Body of pancreas (tissue), 4 donors: Measurements from ENCODE around the gene RBP3. TPM values are rescaled to one million over a fixed set of nuclear protein-coding genes. Genes with fewer than 3 reads are reported as not detected.

Experiments used
- ATAC-seq: fragments of 150-250 bp; one replicate; pipeline ENCODE4 v1.9.1; 2016
- DNase-seq, 4 donors: peaks; one replicate each; pipeline ENCODE4 v3.0.0-alpha.2; 2019
- H3K27ac ChIP-seq, 4 donors: fragments of 200-600 bp; sonication (generic); 1 replicate in 3 of 4; 2 replicates in 1 of 4; pipeline versions ENCODE4 v1.5.1 to v1.6.1; 2016 to 2019; ENCODE audit warnings: mild to moderate bottlenecking in 1 of 4, mixed read lengths in 1 of 4, moderate library complexity in 1 of 4
- H3K27me3 ChIP-seq, 2 donors: fragments of 200-600 bp; sonication (generic); one replicate each; pipeline ENCODE4 v1.6.0; 2016; ENCODE audit warnings: mild to moderate bottlenecking in 1 of 2
- H3K36me3 ChIP-seq, 2 donors: fragments of 200-600 bp; sonication (generic); replicated peaks in 1 of 2; 2 replicates each; pipeline ENCODE4 v1.5.1; 2016; ENCODE audit warnings: low read depth in 2 of 2; ENCODE audit not compliant: insufficient read depth in 1 of 2
- H3K4me1 ChIP-seq: fragments of 200-600 bp; sonication (generic); one replicate; pipeline ENCODE4 v1.6.0; 2016
- H3K4me3 ChIP-seq, 2 donors: fragments of 200-600 bp; sonication (generic); 1 replicate in 1 of 2; 2 replicates in 1 of 2; pipeline ENCODE4 v1.5.1; 2016 to 2019
- H3K9me3 ChIP-seq, 3 donors: fragments of 200-600 bp; sonication (generic); 1 replicate in 2 of 3; 2 replicates in 1 of 3; pipeline ENCODE4 v1.5.1; 2016
- CTCF ChIP-seq, 7 experiments: fragments of 450-650 bp in 4 of 7; fragments of 200-600 bp in 3 of 7; sonication (generic) in 3 of 7; IDR thresholded peaks; one replicate each; pipeline ENCODE4 v1.5.1; 2016 to 2019; ENCODE audit warnings: antibody characterized with exemption in 7 of 7
- POLR2A ChIP-seq, 3 donors: fragments of 450-650 bp; IDR thresholded peaks; one replicate each; pipeline ENCODE4 v1.6.1; 2016; ENCODE audit warnings: antibody characterized with exemption in 3 of 3, mild to moderate bottlenecking in 2 of 3
- WGBS, 2 donors: methylation state at CpG; one replicate each; pipeline ENCODE4 v1.1.5; 2017; 5-methylcytosine and 5-hydroxymethylcytosine counted together
- intact Hi-C: fragments of 100-400 bp; cut with DNase I; formaldehyde crosslinking; loops from one replicate; pipeline ENCODE4 v1.15.1; 2023
- total RNA-seq, 2 donors: library from RNA; depleted of rRNA; stranded (reverse); fragments of >200 nt; gene quantifications; one replicate each; pipeline ENCODE4 v1.1.0, GENCODE V29; 2016

RBP3 gene
- total RNA-seq, 2 donors from 2014 or later, result not detected

- H3K36me3 ChIP-seq, result no peaks in the 10 kb centered on the region
- no peaks in the 10 kb centered on the region for H3K9me3 ChIP-seq
- H3K27ac ChIP-seq, result no peak overlapping the region
- DNase-seq (no peak), ATAC-seq (no peak)
- intact Hi-C loops, result no loop called here
- TF ChIP-seq POLR2A (IDR thresholded peaks at IDR 0.05) (no peak), CTCF (IDR thresholded peaks at IDR 0.05) (no peak)
- H3K4me1 ChIP-seq, result no peaks in the 10 kb centered on the region
- H3K4me3 ChIP-seq, result no peak overlapping the region
- H3K27me3 ChIP-seq, result no peaks in the 10 kb centered on the region
Observed at GRCh38 chr10:47396311-47396717, 48.2 kb downstream of the RBP3 start.

GRCh38 chr10:47397256-47397655 lies 49.1 kb downstream of the RBP3 start:
- Histone ChIP-seq H3K4me1 (no peaks in the 10 kb centered on the region), H3K9me3 (no peaks in the 10 kb centered on the region), H3K27ac (no peak overlapping the region), H3K36me3 (no peaks in the 10 kb centered on the region), H3K4me3 (no peak overlapping the region), H3K27me3 (no peaks in the 10 kb centered on the region)
- no peak for ATAC-seq
- intact Hi-C loops, result no loop called here
- WGBS, 2 donors, result 83 to 84% methylated on average over 6 of the region's 6 CpGs
- DNase-seq, result no peak
- no peak for TF ChIP-seq CTCF (IDR thresholded peaks at IDR 0.05)
- no peak for TF ChIP-seq POLR2A (IDR thresholded peaks at IDR 0.05)

GRCh38 chr10:47400251-47400650 lies 52.1 kb downstream of the RBP3 start:
- Histone ChIP-seq H3K4me3 (no peak overlapping the region), H3K27ac (no peak overlapping the region), H3K27me3 (no peaks in the 10 kb centered on the region), H3K36me3 (no peaks in the 10 kb centered on the region), H3K9me3 (no peaks in the 10 kb centered on the region), H3K4me1 (no peaks in the 10 kb centered on the region)
- intact Hi-C loops, result no loop called here
- no peak for DNase-seq
- 93 to 100% methylated on average over 2 of the region's 2 CpGs for WGBS, 2 donors
- TF ChIP-seq POLR2A (IDR thresholded peaks at IDR 0.05), result no peak
- no peak for TF ChIP-seq CTCF (IDR thresholded peaks at IDR 0.05)
- no peak for ATAC-seq

GRCh38 chr10:47400786-47401185 lies 52.6 kb downstream of the RBP3 start:
- no peaks in the 10 kb centered on the region for H3K4me1 ChIP-seq
- no peaks in the 10 kb centered on the region for H3K9me3 ChIP-seq
- H3K27me3 ChIP-seq, result no peaks in the 10 kb centered on the region
- DNase-seq, result no peak
- ATAC-seq, result no peak
- 94 to 100% methylated on average over 1 to 3 of the region's 3 CpGs for WGBS, 2 donors
- intact Hi-C loops, result no loop called here
- TF ChIP-seq POLR2A (IDR thresholded peaks at IDR 0.05) (no peak), CTCF (IDR thresholded peaks at IDR 0.05) (no peak)
- no peak overlapping the region for H3K4me3 ChIP-seq
- H3K36me3 ChIP-seq, result no peaks in the 10 kb centered on the region
- H3K27ac ChIP-seq, result no peak overlapping the region

- Histone ChIP-seq H3K27ac (no peak overlapping the region), H3K27me3 (no peaks in the 10 kb centered on the region), H3K36me3 (no peaks in the 10 kb centered on the region), H3K4me1 (no peaks in the 10 kb centered on the region), H3K9me3 (no peaks in the 10 kb centered on the region), H3K4me3 (no peak overlapping the region)
- intact Hi-C loops, result no loop called here
- no peak for TF ChIP-seq POLR2A (IDR thresholded peaks at IDR 0.05)
- no peak for TF ChIP-seq CTCF (IDR thresholded peaks at IDR 0.05)
- no peak for ATAC-seq
- 95 to 97% methylated on average over 2 to 4 of the region's 4 CpGs for WGBS, 2 donors
- DNase-seq, result no peak
Observed at GRCh38 chr10:47401210-47401609, 53.0 kb downstream of the RBP3 start.
